K562 (cell line): ENCODE measurements around the gene LPIN1. TPM values are rescaled to one million over a fixed set of nuclear protein-coding genes. Genes with fewer than 3 reads are reported as not detected.
A peak's percentile ranks its signal among the peaks of the same experiment; 100 is the strongest.

Experiments
- CREB3 ChIP-seq: fragments of 450-650 bp; conservative IDR thresholded peaks from 2 replicates; pipeline ENCODE4 v1.6.1; 2016; ENCODE audit warnings: missing genetic modification characterization, low read depth, mild to moderate bottlenecking, missing compliant biosample characterization, moderate library complexity
- E2F1 ChIP-seq: sonication (generic); formaldehyde crosslinking; IDR thresholded peaks from 2 replicates; pipeline ENCODE4 v1.8.1; 2023; ENCODE audit warnings: mild to moderate bottlenecking, missing genetic modification reagents, moderate library complexity
- E2F5 ChIP-seq: sonication (generic); formaldehyde crosslinking; IDR thresholded peaks from 2 replicates; pipeline ENCODE4 v1.8.0; 2022; ENCODE audit warnings: mild to moderate bottlenecking, missing genetic modification reagents
- ILK ChIP-seq: fragments of 450-650 bp; IDR thresholded peaks from 2 replicates; pipeline ENCODE4 v1.6.1; 2016; ENCODE audit warnings: missing genetic modification characterization, low read depth, mild to moderate bottlenecking, missing compliant biosample characterization, moderate library complexity, borderline replicate concordance
- NEUROD1 ChIP-seq: fragments of 150-350 bp; IDR thresholded peaks from 2 replicates; pipeline ENCODE4 v1.6.1; 2014; ENCODE audit warnings: borderline replicate concordance, low read length, low read depth; ENCODE audit not compliant: partially characterized antibody
- POLR3G ChIP-seq: IDR thresholded peaks from 2 replicates; pipeline ENCODE4 v1.6.1; 2011; ENCODE audit not compliant: insufficient read length, insufficient replicate concordance; ENCODE audit errors: extremely low read depth
- TFAP4 ChIP-seq: sonication (generic); formaldehyde crosslinking; IDR thresholded peaks from 2 replicates; pipeline ENCODE4 v1.8.0; 2022; ENCODE audit warnings: missing genetic modification reagents, mild to moderate bottlenecking, moderate library complexity, borderline replicate concordance
- THRA ChIP-seq: fragments of 450-650 bp; IDR thresholded peaks from 2 replicates; pipeline ENCODE4 v1.6.1; 2017; ENCODE audit warnings: mild to moderate bottlenecking, moderate library complexity
- ZNF143 ChIP-seq: sonication (generic); formaldehyde crosslinking; IDR thresholded peaks from 2 replicates; pipeline ENCODE4 v1.9.0; 2022; ENCODE audit warnings: mild to moderate bottlenecking, missing genetic modification reagents
- ZNF197 ChIP-seq: fragments of 200-800 bp; sonication (Bioruptor generic); IDR thresholded peaks from 2 replicates; pipeline ENCODE4 v1.6.1; 2016; ENCODE audit warnings: low read depth, missing genetic modification characterization, missing compliant biosample characterization
- ZNF239 ChIP-seq: fragments of 250-450 bp; sonication (Bioruptor Pico); IDR thresholded peaks from 2 replicates; pipeline ENCODE4 v1.4.0; 2020; ENCODE audit warnings: mild to moderate bottlenecking
- ZNF398 ChIP-seq: fragments of 250-450 bp; sonication (Bioruptor Pico); IDR thresholded peaks from 2 replicates; pipeline ENCODE4 v1.8.0; 2021; ENCODE audit warnings: moderate library complexity, mild to moderate bottlenecking, inconsistent platforms
- ZNF445 ChIP-seq: fragments of 250-450 bp; sonication (Bioruptor Pico); IDR thresholded peaks from 2 replicates; pipeline ENCODE4 v1.4.0; 2020; ENCODE audit warnings: low read depth, mild to moderate bottlenecking, moderate library complexity
- ZNF57 ChIP-seq: fragments of 450-650 bp; formaldehyde crosslinking; IDR thresholded peaks from 2 replicates; pipeline ENCODE4 v1.4.0; 2020; ENCODE audit warnings: mild to moderate bottlenecking, moderate library complexity
- ZNF639 ChIP-seq, 2 experiments: fragments of 200-800 bp in 1 of 2; sonication (Bioruptor generic) in 1 of 2; sonication (generic) in 1 of 2; formaldehyde crosslinking in 1 of 2; IDR thresholded peaks in 1 of 2; conservative IDR thresholded peaks in 1 of 2; 2 replicates each; pipeline versions ENCODE4 v1.5.0 to v1.6.1; 2016 to 2020; ENCODE audit warnings: missing compliant biosample characterization in 1 of 2, missing genetic modification characterization in 1 of 2, missing genetic modification reagents in 1 of 2
- ZNF764 ChIP-seq: fragments of 250-450 bp; sonication (Bioruptor Pico); IDR thresholded peaks from 2 replicates; pipeline ENCODE4 v1.4.0; 2020; ENCODE audit warnings: low read depth, mild to moderate bottlenecking, moderate library complexity
- polyA plus RNA-seq, 8 experiments: library from polyadenylated mRNA; depleted of rRNA in 4 of 8; stranded (reverse) in 5 of 8; unstranded in 3 of 8; fragments of >200 nt; fragmentation: Nextera tagmentation in 2 of 8; fragmentation: Illumina TruSeq in 1 of 8; extraction: Ambion mirVana in 2 of 8; extraction: Trizol in 1 of 8; gene quantifications; 2 replicates each; pipeline versions ENCODE4 v1.2.1 to v1.2.3, GENCODE V29; 2011 to 2014; ENCODE audit warnings: inconsistent platforms in 1 of 8, missing spikeins in 1 of 8
- total RNA-seq, 7 experiments: library from RNA; depleted of rRNA in 6 of 7; stranded (reverse); fragments of >200 nt in 6 of 7; fragmentation: Illumina TruSeq in 2 of 7; extraction: Trizol in 2 of 7; gene quantifications; 2 replicates each; pipeline versions ENCODE4 v1.2.1 to v1.2.3, GENCODE V29; 2011 to 2021; ENCODE audit warnings: low replicate concordance in 1 of 7

LPIN1 gene
- total and polyA plus RNA-seq, 9 of the 15 experiments (the other 6 are each of a cell fraction or from before 2014, with no cell fraction given): 9.2 to 84.0 (median 27.8) TPM

- TF ChIP-seq ZNF764: no peak
- no peak for TF ChIP-seq ZNF57 (CRISPR knock-in tag)
- TF ChIP-seq ZNF143: no peak
- TF ChIP-seq ZNF398 (CRISPR knock-in tag): no peak
- no peak for TF ChIP-seq CREB3 (tag)
- no peak for TF ChIP-seq ZNF239 (CRISPR knock-in tag)
- TF ChIP-seq ZNF639 (CRISPR knock-in tag; conservative IDR thresholded peaks at IDR 0.05 in 1 of 2, IDR thresholded peaks at IDR 0.05 in 1 of 2): peak in 1 of 2 experiments; percentile 68; a peak in 1 of 4 replicates
- TF ChIP-seq ZNF197 (CRISPR knock-in tag): no peak; the same call in 1 of the 2 replicates
- TF ChIP-seq TFAP4 (CRISPR knock-in tag): peak; percentile 74
- 0 out of 2 replicates have a peak, but pooled peaks have one; percentile 29 for TF ChIP-seq ILK
- no peak for TF ChIP-seq THRA
- TF ChIP-seq NEUROD1: peak; percentile 43
- TF ChIP-seq E2F5 (CRISPR knock-in tag): no peak
- TF ChIP-seq POLR3G: no peak
- TF ChIP-seq E2F1 (CRISPR knock-in tag): no peak
- TF ChIP-seq ZNF445 (CRISPR knock-in tag): no peak
These were observed 83.7 kb downstream of the LPIN1 start (continued) for GRCh38 chr2:11829947-11830707.
